SU-DHL-6 (cell line): ENCODE measurements around the gene RYR2.

ENCODE experiments used
- CTCF ChIP-seq: fragments of 200-600 bp; sonication (generic); IDR thresholded peaks from one replicate; pipeline ENCODE4 v1.5.1; 2017; ENCODE audit warnings: antibody characterized with exemption, mild to moderate bottlenecking, low read length, moderate library complexity; ENCODE audit not compliant: insufficient read depth, poor library complexity, severe bottlenecking
- EZH2phosphoT487 ChIP-seq: fragments of 200-600 bp; sonication (generic), shearing (Covaris generic); conservative IDR thresholded peaks from 2 replicates; pipeline ENCODE4 v1.6.1; 2018; ENCODE audit warnings: mild to moderate bottlenecking, antibody characterized with exemption, low read length, moderate library complexity, mixed read lengths

- TF ChIP-seq CTCF = no peak
- no peak for TF ChIP-seq EZH2phosphoT487
Observed at GRCh38 chr1:237398751-237399150, 356.8 kb downstream of the RYR2 start.
